NB4 (cell line): ENCODE measurements around the gene CDH4.

ENCODE experiments used
- DNase-seq: peaks from one replicate; pipeline ENCODE4 v3.0.0; 2010; ENCODE audit warnings: low read depth
- H3K4me3 ChIP-seq: one replicate; pipeline ENCODE4 v1.5.1; 2011; ENCODE audit warnings: mild to moderate bottlenecking, low read depth, low read length, moderate library complexity
- MYC ChIP-seq: IDR thresholded peaks from 2 replicates; pipeline ENCODE4 v1.6.1; 2011; ENCODE audit warnings: low read depth, low read length
- POLR2A ChIP-seq: IDR thresholded peaks from 2 replicates; pipeline ENCODE4 v1.6.1; 2011; ENCODE audit warnings: mild to moderate bottlenecking; ENCODE audit not compliant: insufficient read length; ENCODE audit errors: extremely low read depth
- TF ChIP-seq, protein P1 (sequence below): IDR thresholded peaks from one replicate; pipeline ENCODE4 v1.5.1; 2012; ENCODE audit warnings: low read depth, low read length
- TF ChIP-seq, protein P2 (sequence below): IDR thresholded peaks from 2 replicates; pipeline ENCODE4 v1.6.1; 2011; ENCODE audit warnings: low read depth, low read length

CDH4 gene

DNA sequence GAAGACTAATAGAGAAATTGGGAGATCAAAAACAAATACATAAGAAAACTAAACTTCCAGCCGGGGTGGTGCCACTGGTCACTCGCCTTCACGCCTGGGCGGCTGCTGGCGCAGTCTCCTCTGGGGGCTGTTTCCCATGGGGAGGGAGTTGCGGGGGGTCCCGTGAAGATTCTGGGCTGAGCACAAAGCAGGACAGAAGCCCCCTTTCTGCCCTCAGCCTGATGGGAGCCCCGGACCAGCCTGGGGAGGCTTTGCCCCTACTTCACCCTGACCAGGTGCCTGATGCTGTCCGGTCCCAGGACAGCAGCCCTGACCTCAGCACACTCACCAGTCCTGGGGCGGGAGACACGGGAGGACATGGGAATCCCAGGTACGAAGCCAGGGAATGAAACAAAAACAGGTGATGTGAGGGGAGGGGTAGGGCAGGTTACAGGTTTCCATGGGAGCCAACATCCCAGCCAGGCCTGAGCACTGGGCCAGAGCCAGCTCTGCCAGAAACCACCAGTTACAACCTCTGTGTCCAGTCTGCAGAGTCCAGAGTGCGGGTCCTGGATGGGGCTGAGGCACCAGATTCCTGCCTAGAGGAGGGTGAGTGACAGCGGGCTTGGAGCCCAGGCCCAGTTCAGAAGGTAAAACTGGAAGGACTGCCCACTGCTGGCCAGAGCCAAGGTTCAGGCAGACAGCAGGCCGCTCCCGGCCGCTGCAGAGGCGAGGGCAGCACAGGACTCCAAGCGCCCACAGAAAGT, 487.2 kb downstream of the CDH4 start:
- TF ChIP-seq, protein P1, sequence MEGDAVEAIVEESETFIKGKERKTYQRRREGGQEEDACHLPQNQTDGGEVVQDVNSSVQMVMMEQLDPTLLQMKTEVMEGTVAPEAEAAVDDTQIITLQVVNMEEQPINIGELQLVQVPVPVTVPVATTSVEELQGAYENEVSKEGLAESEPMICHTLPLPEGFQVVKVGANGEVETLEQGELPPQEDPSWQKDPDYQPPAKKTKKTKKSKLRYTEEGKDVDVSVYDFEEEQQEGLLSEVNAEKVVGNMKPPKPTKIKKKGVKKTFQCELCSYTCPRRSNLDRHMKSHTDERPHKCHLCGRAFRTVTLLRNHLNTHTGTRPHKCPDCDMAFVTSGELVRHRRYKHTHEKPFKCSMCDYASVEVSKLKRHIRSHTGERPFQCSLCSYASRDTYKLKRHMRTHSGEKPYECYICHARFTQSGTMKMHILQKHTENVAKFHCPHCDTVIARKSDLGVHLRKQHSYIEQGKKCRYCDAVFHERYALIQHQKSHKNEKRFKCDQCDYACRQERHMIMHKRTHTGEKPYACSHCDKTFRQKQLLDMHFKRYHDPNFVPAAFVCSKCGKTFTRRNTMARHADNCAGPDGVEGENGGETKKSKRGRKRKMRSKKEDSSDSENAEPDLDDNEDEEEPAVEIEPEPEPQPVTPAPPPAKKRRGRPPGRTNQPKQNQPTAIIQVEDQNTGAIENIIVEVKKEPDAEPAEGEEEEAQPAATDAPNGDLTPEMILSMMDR, result no peak
- TF ChIP-seq MYC (no peak), POLR2A (no peak)
- TF ChIP-seq, protein P2, sequence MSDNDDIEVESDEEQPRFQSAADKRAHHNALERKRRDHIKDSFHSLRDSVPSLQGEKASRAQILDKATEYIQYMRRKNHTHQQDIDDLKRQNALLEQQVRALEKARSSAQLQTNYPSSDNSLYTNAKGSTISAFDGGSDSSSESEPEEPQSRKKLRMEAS, result no peak
- DNase-seq, result no peak
- no peak overlapping the region for H3K4me3 ChIP-seq

DNA sequence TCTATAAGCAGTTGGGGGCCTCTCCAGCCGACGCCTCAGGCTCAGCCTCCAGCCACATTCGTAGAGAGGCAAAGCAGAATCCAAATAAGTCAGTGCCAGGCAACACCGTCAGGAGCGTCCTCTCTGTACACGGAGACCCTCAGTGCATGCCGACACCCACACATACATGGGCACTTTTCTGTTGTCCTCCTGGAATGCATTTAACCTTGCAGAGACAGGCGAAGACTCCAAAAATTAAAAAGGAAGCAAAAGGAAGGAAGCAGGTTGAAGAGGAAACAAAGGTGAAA, 487.7 kb downstream of the CDH4 start:
- H3K4me3 ChIP-seq, result no peak overlapping the region
- TF ChIP-seq MYC, result no peak
- no peak for TF ChIP-seq POLR2A
- TF ChIP-seq, protein P1, result no peak
- TF ChIP-seq, protein P2, result no peak
- DNase-seq, result no peak

DNA sequence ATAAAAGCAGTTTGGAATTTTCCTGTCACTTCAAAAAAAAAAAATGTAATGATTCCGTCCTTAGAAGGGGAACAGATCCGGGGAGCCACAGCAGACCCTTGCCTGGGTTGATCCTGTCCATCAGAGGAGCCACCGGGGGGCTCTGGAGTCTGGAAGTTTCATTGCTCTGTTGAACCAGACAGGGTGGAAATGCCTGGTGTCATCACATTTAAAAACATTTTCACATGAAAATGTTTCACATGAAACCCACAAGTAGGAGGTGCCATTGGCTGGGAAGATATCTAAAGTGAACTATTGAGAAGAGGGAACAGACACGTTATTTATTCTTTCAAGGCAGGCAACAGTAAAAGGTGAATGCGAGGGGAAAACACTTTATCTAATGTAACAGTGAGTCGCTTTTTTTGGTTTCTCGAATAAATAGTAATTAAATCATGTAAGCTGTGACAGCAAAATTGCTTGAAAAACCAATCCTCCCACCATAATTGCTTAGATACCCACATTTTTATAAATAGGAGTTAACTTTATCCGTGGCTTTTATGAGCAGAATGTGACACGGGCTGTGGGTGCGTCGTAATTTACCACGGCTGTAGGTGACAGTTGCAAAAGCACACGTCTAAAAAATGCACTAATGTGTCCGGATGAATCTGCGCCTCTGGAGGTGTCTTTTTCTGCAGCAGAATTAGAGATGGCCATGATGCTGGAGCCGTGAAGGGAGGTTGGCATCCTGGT, 490.2 kb downstream of the CDH4 start:
- TF ChIP-seq, protein P2, result no peak
- TF ChIP-seq POLR2A (no peak), MYC (no peak)
- TF ChIP-seq, protein P1, result no peak
- peak; percentile 10 for DNase-seq
- no peak overlapping the region for H3K4me3 ChIP-seq

DNA sequence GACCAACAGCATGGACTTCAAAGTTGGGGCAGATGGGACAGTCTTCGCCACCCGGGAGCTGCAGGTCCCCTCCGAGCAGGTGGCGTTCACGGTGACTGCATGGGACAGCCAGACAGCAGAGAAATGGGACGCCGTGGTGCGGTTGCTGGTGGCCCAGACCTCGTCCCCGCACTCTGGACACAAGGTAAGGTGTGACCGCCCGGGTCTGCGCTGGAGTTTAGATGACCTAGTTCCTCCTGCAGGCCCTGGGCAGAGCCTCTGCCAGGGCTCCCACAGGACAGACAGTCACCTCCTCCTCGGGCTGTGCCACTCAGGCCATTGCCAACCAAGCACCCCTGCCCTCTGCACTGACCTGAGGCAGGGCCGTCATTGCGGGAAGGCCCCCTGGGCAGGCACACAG, 491.5 kb downstream of the CDH4 start:
- H3K4me3 ChIP-seq, result no peak overlapping the region
- DNase-seq, result no peak
- TF ChIP-seq, protein P2, result no peak

DNA sequence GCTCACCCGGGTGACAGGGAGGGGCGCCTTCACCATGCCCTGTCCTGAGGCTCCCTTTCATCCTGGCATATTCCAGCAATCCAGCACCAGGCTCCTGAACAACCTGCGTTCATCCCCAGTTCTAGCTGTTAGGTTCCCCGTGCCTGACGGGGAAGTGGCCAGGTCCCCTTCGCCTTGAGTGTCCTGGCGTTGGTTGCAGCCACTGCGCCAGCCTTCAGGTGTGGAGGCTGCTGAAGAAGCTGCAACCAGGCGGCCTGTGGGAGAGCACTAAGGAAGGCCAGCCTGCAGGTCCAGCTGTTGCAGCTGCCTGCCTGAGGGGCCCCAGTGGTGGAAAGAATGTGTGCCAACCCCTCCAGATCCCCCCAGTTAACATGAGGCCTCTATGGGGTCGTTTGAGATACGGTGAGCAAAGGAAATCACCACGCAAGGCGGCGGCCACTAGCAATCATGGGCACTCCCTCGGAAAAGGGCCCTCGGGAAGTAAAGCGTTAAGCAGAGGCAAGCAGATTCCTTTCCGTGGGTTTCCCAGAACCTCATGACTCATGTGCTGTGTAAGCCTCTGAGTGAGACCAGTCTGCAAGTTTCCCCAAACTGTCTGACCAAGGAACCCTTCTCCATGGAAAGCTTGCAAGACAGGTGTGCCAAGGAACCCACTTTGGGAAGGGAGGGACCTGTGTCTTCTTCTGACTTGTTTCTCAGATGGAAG, 492.8 kb downstream of the CDH4 start:
- no peak overlapping the region for H3K4me3 ChIP-seq
- DNase-seq, result peak; percentile 14
- TF ChIP-seq POLR2A (no peak), MYC (no peak)
- TF ChIP-seq, protein P1, result no peak
- TF ChIP-seq, protein P2, result no peak
